Loucy (cell line): ENCODE data around the gene CYP2A7.
"Not testable (repeated sequence)": the region's sequence is repeated elsewhere in the genome, so short reads cannot be mapped to it uniquely, and the experiment has no call there.

ENCODE experiments used
- H2AFZ ChIP-seq: fragments of 200-600 bp; sonication (generic); 2 replicates; pipeline ENCODE4 v1.6.0; 2016; ENCODE audit warnings: antibody characterized with exemption, mild to moderate bottlenecking, low read length, moderate library complexity
- H3F3A ChIP-seq: fragments of 200-600 bp; 2 replicates; pipeline ENCODE4 v1.6.0; 2016; ENCODE audit warnings: antibody characterized with exemption, low read depth, mild to moderate bottlenecking
- H3K27me3 ChIP-seq: fragments of 200-600 bp; sonication (generic); 2 replicates; pipeline ENCODE4 v1.6.1; 2014; ENCODE audit warnings: low read length, mild to moderate bottlenecking; ENCODE audit not compliant: insufficient read depth, poor library complexity, severe bottlenecking
- H3K36me3 ChIP-seq: fragments of 200-600 bp; sonication (generic); 2 replicates; pipeline ENCODE4 v1.6.1; 2016; ENCODE audit warnings: low read length; ENCODE audit not compliant: insufficient read depth
- H3K4me1 ChIP-seq: fragments of 200-600 bp; sonication (generic); 2 replicates; pipeline ENCODE4 v1.5.1; 2014; ENCODE audit warnings: low read length, mild to moderate bottlenecking; ENCODE audit not compliant: insufficient read depth, poor library complexity, severe bottlenecking
- H3K4me2 ChIP-seq: fragments of 200-600 bp; sonication (generic); 2 replicates; pipeline ENCODE4 v1.6.0; 2014; ENCODE audit warnings: antibody characterized with exemption, low read length, low read depth, mild to moderate bottlenecking; ENCODE audit not compliant: poor library complexity, severe bottlenecking
- H3K4me3 ChIP-seq: fragments of 200-600 bp; sonication (generic); 2 replicates; pipeline ENCODE4 v1.5.1; 2014; ENCODE audit warnings: low read length, mild to moderate bottlenecking, mixed read lengths; ENCODE audit not compliant: poor library complexity, severe bottlenecking
- H3K79me2 ChIP-seq: fragments of 200-600 bp; sonication (generic); 2 replicates; pipeline ENCODE4 v1.6.1; 2014; ENCODE audit warnings: low read length; ENCODE audit not compliant: insufficient read depth
- H3K9ac ChIP-seq: fragments of 200-600 bp; sonication (generic); 2 replicates; pipeline ENCODE4 v1.6.0; 2014; ENCODE audit warnings: mild to moderate bottlenecking, low read depth, low read length, moderate library complexity; ENCODE audit not compliant: poor library complexity, severe bottlenecking
- H3K9me2 ChIP-seq: fragments of 200-600 bp; sonication (generic); replicated peaks from 2 replicates; pipeline ENCODE4 v1.6.1; 2016; ENCODE audit warnings: low read depth, low read length, mixed read lengths
- H3K9me3 ChIP-seq: fragments of 200-600 bp; sonication (generic); 2 replicates; pipeline ENCODE4 v1.6.1; 2014; ENCODE audit warnings: mild to moderate bottlenecking, antibody characterized with exemption, low read length, low read depth; ENCODE audit not compliant: insufficient read depth
- H4K20me1 ChIP-seq: fragments of 200-600 bp; sonication (generic); 2 replicates; pipeline ENCODE4 v1.6.0; 2014; ENCODE audit warnings: antibody characterized with exemption, low read length, mild to moderate bottlenecking; ENCODE audit not compliant: insufficient read depth, poor library complexity, severe bottlenecking
- EZH2phosphoT487 ChIP-seq: fragments of 200-600 bp; IDR thresholded peaks from 2 replicates; pipeline ENCODE4 v1.6.1; 2018; ENCODE audit warnings: antibody characterized with exemption, mild to moderate bottlenecking, moderate library complexity, borderline replicate concordance
- TF ChIP-seq, protein P1 (sequence below): fragments of 200-600 bp; sonication (generic); conservative IDR thresholded peaks from 2 replicates; pipeline ENCODE4 v1.5.1; 2014; ENCODE audit warnings: mild to moderate bottlenecking, antibody characterized with exemption, low read length

CYP2A7 gene

GRCh38 chr19:40889366-40889765, 7.3 kb upstream of the CYP2A7 start:
- H2AFZ ChIP-seq, result no peak overlapping the region
- H3K9me3 ChIP-seq, result no peaks in the 10 kb centered on the region
- H3K27me3 ChIP-seq, result no peaks in the 10 kb centered on the region
- H3K9me2 ChIP-seq, result no peaks in the 10 kb centered on the region
- H3K4me1 ChIP-seq, result no peaks in the 10 kb centered on the region
- H3K9ac ChIP-seq, result no peak overlapping the region
- H3K36me3 ChIP-seq, result no peaks in the 10 kb centered on the region
- no peaks in the 10 kb centered on the region for H3K79me2 ChIP-seq
- no peaks in the 10 kb centered on the region for H4K20me1 ChIP-seq
- H3K4me3 ChIP-seq, result no peak overlapping the region
- H3F3A ChIP-seq, result no peaks in the 10 kb centered on the region
- no peak overlapping the region for H3K4me2 ChIP-seq
- TF ChIP-seq EZH2phosphoT487, result no peak
- TF ChIP-seq, protein P1, sequence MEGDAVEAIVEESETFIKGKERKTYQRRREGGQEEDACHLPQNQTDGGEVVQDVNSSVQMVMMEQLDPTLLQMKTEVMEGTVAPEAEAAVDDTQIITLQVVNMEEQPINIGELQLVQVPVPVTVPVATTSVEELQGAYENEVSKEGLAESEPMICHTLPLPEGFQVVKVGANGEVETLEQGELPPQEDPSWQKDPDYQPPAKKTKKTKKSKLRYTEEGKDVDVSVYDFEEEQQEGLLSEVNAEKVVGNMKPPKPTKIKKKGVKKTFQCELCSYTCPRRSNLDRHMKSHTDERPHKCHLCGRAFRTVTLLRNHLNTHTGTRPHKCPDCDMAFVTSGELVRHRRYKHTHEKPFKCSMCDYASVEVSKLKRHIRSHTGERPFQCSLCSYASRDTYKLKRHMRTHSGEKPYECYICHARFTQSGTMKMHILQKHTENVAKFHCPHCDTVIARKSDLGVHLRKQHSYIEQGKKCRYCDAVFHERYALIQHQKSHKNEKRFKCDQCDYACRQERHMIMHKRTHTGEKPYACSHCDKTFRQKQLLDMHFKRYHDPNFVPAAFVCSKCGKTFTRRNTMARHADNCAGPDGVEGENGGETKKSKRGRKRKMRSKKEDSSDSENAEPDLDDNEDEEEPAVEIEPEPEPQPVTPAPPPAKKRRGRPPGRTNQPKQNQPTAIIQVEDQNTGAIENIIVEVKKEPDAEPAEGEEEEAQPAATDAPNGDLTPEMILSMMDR, result no peak

DNA sequence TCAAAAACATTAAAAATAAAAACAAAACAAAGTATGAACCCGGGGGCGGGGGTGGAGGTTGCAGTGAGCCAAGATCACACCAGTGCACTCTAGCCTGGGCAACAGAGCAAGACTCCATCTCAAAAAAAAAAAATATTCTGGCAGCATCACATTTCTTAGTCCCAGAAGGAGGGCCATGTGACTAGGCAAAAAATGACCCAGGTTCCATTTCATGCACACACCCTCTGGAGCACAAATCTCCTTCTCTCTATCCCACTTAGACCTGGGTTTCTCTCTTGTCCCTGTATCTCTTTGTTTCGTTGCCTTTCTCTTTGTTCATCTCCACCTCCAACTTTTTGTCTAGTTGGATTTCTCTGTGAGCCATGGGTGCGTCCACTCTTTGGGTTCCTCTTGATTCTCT, 6.2 kb upstream of the CYP2A7 start:
- no peaks in the 10 kb centered on the region for H3K36me3 ChIP-seq
- TF ChIP-seq, protein P1, result no peak
- TF ChIP-seq EZH2phosphoT487, result no peak
- no peak overlapping the region for H3K4me2 ChIP-seq
- H3K4me1 ChIP-seq, result no peaks in the 10 kb centered on the region
- no peak overlapping the region for H3K4me3 ChIP-seq
- H4K20me1 ChIP-seq, result no peaks in the 10 kb centered on the region
- no peak overlapping the region for H2AFZ ChIP-seq
- H3K9me2 ChIP-seq, result no peaks in the 10 kb centered on the region
- no peaks in the 10 kb centered on the region for H3K9me3 ChIP-seq
- no peak overlapping the region for H3K9ac ChIP-seq
- no peaks in the 10 kb centered on the region for H3F3A ChIP-seq
- no peaks in the 10 kb centered on the region for H3K79me2 ChIP-seq
- H3K27me3 ChIP-seq, result no peaks in the 10 kb centered on the region

- not testable (repeated sequence) for H4K20me1 ChIP-seq, H3F3A ChIP-seq, H3K4me1 ChIP-seq, H3K4me3 ChIP-seq, H3K4me2 ChIP-seq, H3K9me2 ChIP-seq, H3K36me3 ChIP-seq, H3K79me2 ChIP-seq, H3K9ac ChIP-seq, H3K27me3 ChIP-seq, H3K9me3 ChIP-seq, H2AFZ ChIP-seq
These were observed 2.3 kb upstream of the CYP2A7 start for GRCh38 chr19:40884187-40884931.

- not testable (repeated sequence) for H3K27me3 ChIP-seq, H2AFZ ChIP-seq, H3K79me2 ChIP-seq, H3F3A ChIP-seq, H3K4me2 ChIP-seq, H3K9me2 ChIP-seq, H3K9ac ChIP-seq, H3K36me3 ChIP-seq, H3K4me1 ChIP-seq, H4K20me1 ChIP-seq, H3K9me3 ChIP-seq, H3K4me3 ChIP-seq
These were observed 2.7 kb downstream of the CYP2A7 start for GRCh38 chr19:40879349-40879748.

GRCh38 chr19:40875526-40875951, 6.5 kb downstream of the CYP2A7 start:
- H3K36me3 ChIP-seq, H3K27me3 ChIP-seq, H3K9ac ChIP-seq, H2AFZ ChIP-seq, H3K4me1 ChIP-seq, H3K79me2 ChIP-seq, H3K9me2 ChIP-seq, H4K20me1 ChIP-seq, H3K4me2 ChIP-seq, H3K4me3 ChIP-seq, H3K9me3 ChIP-seq, H3F3A ChIP-seq: not testable (repeated sequence)

- H3F3A ChIP-seq, H3K79me2 ChIP-seq, H3K36me3 ChIP-seq, H3K4me1 ChIP-seq, H3K9ac ChIP-seq, H3K4me2 ChIP-seq, H3K9me3 ChIP-seq, H3K4me3 ChIP-seq, H3K27me3 ChIP-seq, H4K20me1 ChIP-seq, H3K9me2 ChIP-seq, H2AFZ ChIP-seq: not testable (repeated sequence)
These were observed 7.2 kb downstream of the CYP2A7 start for GRCh38 chr19:40874874-40875273.
